ENCODE data around the gene CREBBP. TPM values are rescaled to one million over a fixed set of nuclear protein-coding genes. Genes with fewer than 3 reads are reported as not detected.

The CREBBP gene
- polyA plus RNA-seq, 1 experiment, result 6.6 TPM

DNA sequence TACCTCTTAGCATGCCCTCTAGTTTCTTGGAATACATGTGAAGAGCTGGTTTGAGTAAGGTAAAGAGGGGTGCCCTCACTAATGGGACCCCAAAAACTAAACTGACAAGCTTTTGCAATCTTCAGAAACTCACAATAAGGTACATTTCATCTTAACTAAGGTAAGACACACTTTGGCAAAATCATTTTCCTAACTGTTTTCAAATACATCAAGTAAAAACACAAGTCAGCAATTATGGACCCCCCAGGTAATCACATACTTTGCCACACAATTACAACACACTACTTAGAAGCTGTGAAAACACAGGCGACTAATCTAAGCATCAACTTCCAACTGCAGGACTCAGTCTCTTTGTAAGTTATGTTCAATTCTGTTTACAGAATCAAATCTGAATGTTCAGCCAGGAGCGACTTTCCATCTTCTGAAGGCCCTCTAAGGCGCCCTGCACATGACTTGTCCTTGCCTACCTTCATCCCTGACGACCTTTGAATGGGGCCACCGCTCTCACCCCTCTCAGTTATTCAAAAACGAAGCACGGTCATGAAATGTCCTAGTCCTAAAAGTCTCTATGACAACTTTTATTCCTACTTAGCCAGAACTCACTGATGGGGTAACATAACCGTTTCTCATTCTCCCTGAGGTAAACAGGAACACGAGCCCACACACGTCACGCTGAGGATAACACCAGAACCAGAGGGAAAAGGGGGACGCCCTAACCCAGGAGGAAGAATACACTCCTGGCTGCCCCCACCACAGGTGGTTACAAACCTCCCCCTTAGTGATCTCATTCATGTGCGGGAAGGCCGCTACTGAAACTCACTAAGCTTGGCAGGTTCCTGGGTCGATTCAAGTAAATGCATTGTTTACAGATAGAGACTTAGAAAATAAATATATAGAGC is 5.5 kb downstream of the CREBBP start:
- CTCF ChIA-PET, result interaction anchor here (5.2 kb wide), 1 partner anchor 185 kb away, joined by 20 read pairs; no protein-coding TSS in a partner anchor
- no peak for DNase-seq (ENCODE audit: low read depth)
- Histone ChIP-seq H3K27me3 (ENCODE audit: control insufficient read depth, insufficient read depth, low read length) (no peaks in the 10 kb centered on the region), H3K4me3 (ENCODE audit: low read depth, low read length) (no peak overlapping the region), H3K36me3 (ENCODE audit: control insufficient read depth, insufficient read depth, low read length) (no peaks in the 10 kb centered on the region)
- POLR2A ChIA-PET, result no interaction called here
- TF ChIP-seq, protein P1, sequence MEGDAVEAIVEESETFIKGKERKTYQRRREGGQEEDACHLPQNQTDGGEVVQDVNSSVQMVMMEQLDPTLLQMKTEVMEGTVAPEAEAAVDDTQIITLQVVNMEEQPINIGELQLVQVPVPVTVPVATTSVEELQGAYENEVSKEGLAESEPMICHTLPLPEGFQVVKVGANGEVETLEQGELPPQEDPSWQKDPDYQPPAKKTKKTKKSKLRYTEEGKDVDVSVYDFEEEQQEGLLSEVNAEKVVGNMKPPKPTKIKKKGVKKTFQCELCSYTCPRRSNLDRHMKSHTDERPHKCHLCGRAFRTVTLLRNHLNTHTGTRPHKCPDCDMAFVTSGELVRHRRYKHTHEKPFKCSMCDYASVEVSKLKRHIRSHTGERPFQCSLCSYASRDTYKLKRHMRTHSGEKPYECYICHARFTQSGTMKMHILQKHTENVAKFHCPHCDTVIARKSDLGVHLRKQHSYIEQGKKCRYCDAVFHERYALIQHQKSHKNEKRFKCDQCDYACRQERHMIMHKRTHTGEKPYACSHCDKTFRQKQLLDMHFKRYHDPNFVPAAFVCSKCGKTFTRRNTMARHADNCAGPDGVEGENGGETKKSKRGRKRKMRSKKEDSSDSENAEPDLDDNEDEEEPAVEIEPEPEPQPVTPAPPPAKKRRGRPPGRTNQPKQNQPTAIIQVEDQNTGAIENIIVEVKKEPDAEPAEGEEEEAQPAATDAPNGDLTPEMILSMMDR (IDR thresholded peaks at IDR 0.05; ENCODE audit: insufficient read depth, low read depth, low read length), result no peak

DNA sequence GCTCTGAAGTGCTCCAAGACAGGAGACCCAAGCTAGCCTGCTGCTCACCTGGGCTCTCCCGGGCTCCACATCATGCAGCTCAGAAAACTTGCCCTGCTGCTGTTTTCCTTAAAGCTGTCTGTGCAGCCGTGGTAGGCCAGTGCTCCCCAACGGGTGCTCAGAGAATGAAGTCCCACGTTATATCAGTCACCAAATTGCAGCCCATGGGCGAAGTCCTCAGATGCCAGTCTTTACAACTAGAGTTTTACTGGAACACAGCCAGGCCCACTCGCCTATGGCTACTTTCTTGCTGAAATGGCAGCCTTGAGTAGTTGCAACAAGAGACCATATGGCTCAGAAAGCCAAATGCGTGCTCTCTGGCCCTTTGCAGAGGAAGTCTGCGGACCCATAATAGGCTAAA is 6.3 kb downstream of the CREBBP start:
- TF ChIP-seq, protein P1 (IDR thresholded peaks at IDR 0.05; ENCODE audit: insufficient read depth, low read depth, low read length), result no peak
- no peaks in the 10 kb centered on the region for H3K36me3 ChIP-seq (ENCODE audit: control insufficient read depth, insufficient read depth, low read length)
- ChIA-PET POLR2A (no interaction called here), CTCF (interaction anchor here (0.6 to 5.2 kb wide), 2 partner anchors 22 to 184 kb away, joined by 3 to 20 read pairs; no protein-coding TSS in a partner anchor)
- no peaks in the 10 kb centered on the region for H3K27me3 ChIP-seq (ENCODE audit: control insufficient read depth, insufficient read depth, low read length)
- no peak overlapping the region for H3K4me3 ChIP-seq (ENCODE audit: low read depth, low read length)
- no peak for DNase-seq (ENCODE audit: low read depth)

DNA sequence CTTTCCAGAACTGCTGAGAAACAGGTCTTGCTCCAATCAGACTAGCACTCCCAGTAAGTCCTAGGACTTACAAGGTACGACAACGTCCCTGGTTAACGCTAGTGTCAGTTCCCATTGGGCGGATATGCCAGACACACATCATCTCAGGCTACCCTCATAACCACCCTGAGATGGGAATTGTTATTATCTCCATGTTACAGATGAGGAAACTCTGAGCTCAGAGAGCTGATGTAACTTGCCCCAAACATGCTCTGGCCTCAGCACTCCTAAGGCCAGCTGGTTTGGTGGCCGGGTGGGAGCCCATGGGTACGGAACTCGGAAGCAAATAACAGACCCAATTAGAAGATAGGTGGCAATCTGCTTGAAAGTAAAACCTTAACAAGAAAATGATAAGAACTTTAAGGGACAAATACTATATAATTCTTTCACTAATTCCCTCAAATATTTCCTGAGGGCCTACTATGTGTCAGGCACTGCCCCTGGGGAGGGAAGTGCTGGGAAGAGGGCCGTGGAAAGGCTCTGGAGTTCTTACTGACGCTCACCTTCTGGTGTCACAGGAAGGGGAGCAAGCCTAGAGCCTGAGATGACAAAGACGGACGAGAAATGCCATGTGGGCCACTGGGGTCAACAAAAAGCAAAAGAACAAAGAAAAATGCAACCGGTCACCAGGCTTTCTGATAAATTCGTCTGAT is 6.9 kb downstream of the CREBBP start:
- no peak for DNase-seq (ENCODE audit: low read depth)
- Histone ChIP-seq H3K36me3 (ENCODE audit: control insufficient read depth, insufficient read depth, low read length) (no peaks in the 10 kb centered on the region), H3K27me3 (ENCODE audit: control insufficient read depth, insufficient read depth, low read length) (no peaks in the 10 kb centered on the region), H3K4me3 (ENCODE audit: low read depth, low read length) (no peak overlapping the region)
- ChIA-PET POLR2A (no interaction called here), CTCF (interaction anchor here (0.6 kb wide), 1 partner anchor 22 kb away, joined by 3 read pairs; no protein-coding TSS in a partner anchor)
- TF ChIP-seq, protein P1 (IDR thresholded peaks at IDR 0.05; ENCODE audit: insufficient read depth, low read depth, low read length), result no peak

DNA sequence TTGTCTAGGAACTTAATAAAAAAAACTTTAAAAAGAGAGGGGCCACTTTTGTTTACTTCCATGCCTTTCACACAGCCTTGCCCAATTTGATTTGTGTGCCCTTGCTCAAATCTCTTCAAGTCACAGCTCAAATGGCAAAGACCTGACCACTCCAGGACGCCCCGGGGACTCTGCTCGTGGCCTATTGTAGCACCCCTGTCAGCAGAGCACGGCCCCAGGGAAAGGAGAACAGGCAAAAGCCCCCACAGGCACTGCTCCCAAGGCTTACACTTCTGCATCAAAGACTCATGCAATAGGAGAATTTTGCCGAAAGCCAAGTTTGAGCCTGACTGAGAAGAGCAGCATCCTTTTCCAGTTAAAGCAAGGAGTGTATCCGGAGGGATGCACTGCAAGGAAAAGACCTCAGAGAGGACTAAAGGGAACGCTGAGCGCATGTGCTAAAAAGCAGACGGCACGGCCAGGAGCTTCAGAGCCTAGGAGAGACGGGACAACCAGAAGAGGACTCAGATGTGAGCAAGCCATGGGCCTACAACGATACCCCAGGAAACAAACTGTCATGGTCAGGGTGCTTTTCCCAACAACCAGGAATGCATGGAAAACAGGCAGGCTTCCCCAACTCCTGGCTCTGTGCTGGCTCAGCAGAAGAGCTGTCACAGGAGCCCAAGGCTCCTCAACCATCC is 8.2 kb downstream of the CREBBP start:
- CTCF ChIA-PET, result interaction anchor here (0.6 to 1.3 kb wide), 5 partner anchors 7 to 89 kb away, joined by 3 to 4 read pairs (median 3); no protein-coding TSS in a partner anchor
- POLR2A ChIA-PET, result no interaction called here

More for the DNA sequence above, 8.2 kb downstream of the CREBBP start:
- no peak for DNase-seq (ENCODE audit: low read depth)
- Histone ChIP-seq H3K4me3 (ENCODE audit: low read depth, low read length) (no peak overlapping the region), H3K27me3 (ENCODE audit: control insufficient read depth, insufficient read depth, low read length) (no peaks in the 10 kb centered on the region), H3K36me3 (ENCODE audit: control insufficient read depth, insufficient read depth, low read length) (no peaks in the 10 kb centered on the region)
- TF ChIP-seq, protein P1 (IDR thresholded peaks at IDR 0.05; ENCODE audit: insufficient read depth, low read depth, low read length), result no peak

Measured in BJ (cell line).